HG03565 (cell line): ENCODE results near the gene OR2V2.
"Not testable (repeated sequence)": the region's sequence is repeated elsewhere in the genome, so short reads cannot be mapped to it uniquely, and the experiment has no call there.

Source experiments
- ATAC-seq: cut with Tn5 transposase; IDR thresholded peaks from one replicate; pipeline ENCODE4 v1.9.1; 2021; ENCODE audit warnings: mild to moderate bottlenecking, moderate library complexity; ENCODE audit not compliant: unreplicated experiment

Gene OR2V2

GRCh38 chr5:181114844-181115778 lies 32.3 kb upstream of the OR2V2 start:
- no peak for ATAC-seq

DNA sequence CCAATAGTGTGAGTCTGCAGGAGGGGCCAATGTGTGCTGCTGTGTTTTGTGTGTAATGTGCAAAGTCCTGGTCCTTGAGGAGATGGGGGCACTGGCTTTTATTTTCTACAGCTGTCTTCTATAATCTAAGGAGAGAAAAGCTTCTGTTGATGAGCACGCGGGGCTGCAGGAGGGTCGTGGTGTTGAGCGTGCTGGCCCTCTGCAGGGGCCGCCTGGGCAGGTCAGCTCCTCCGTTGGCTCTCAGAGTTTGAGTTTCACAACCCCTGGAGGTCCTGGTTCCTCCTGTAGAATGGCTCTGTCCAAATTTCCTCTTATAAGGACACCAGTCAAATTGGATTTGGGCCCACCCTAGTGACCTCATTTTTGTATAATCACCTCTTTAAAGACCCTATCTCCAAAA lies 29.0 kb upstream of the OR2V2 start:
- ATAC-seq, result no peak

DNA sequence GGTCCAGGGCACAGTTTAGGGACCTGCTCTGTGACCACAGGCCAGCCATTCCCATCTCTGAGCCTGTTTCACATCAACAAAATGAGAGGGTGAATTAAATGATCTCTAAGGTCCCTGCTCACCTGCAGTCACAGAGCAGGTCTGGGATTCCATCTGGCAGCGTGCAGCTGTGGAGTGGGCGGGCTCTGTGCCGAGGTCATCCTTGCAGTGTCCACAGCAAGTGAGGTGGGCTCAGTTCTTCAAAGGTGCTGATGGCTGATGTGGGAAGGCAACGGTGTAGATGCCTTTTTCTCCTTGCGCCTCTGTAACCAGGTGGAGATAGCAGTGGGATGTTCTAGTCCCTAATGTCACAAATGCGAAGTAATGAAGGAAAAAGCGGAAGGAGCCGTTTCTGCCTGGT lies 28.3 kb upstream of the OR2V2 start:
- no peak for ATAC-seq

- no peak for ATAC-seq
Observed at GRCh38 chr5:181120306-181120705, 27.1 kb upstream of the OR2V2 start.

DNA sequence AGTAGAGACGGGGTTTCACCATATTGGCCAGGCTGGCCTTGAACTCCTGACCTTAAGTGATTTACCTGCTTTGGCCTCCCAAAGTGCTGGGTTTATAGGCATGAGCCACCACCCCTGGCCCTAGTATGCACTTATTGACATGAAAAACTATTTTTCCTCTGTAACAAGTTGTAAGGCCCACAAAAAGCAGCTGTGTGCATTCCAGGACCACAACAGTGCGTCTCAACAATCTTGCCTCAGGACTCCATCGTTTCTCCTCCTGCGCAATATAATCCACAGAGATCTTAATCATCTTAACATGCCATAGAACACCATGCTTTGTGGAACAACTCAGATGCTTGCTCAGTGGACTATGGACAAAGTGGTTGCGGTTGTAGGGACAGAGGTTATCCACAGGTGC lies 26.6 kb upstream of the OR2V2 start:
- no peak for ATAC-seq

DNA sequence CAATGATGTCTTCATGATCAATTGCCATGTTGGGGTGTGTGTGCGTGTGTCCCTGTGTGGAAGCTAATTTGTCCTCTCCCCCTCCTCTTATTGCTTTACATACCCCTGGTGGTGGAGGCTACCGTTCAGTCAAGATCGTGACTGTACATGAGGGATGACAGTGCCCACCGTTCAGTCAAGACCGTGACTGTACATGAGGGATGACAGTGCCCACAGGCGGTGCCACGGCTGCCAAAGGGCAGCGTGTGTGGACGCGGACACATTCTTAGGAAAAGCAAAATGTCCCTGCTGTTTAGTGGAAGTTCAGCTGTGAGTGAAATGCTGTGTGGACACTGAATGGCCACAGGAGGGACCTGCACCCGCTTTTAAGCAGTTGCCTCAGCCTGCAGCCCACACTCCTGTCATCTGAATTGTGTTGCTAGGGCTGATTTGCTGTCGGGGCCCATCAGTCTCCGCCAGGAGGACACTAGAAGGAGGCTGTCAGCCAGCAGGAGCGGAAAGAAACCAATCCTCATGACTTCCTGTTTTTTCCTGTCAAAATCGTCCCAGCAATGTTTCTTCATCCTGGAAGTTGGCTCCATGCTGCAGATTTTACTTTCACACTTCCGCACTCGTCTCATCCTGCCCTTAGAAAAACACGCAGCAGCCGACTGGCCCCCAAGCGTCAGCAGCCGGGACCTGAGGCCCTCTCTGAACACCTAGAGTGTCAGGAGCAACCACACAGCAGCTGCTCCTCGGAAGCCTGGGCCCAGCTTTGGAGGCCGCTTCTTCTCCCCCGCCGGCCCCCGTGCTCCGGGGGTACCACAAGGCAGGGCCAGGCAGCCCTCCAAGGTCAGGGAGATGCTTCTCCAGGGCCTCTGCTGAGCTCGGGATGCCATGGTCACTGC lies 25.5 kb upstream of the OR2V2 start:
- ATAC-seq, result no peak

DNA sequence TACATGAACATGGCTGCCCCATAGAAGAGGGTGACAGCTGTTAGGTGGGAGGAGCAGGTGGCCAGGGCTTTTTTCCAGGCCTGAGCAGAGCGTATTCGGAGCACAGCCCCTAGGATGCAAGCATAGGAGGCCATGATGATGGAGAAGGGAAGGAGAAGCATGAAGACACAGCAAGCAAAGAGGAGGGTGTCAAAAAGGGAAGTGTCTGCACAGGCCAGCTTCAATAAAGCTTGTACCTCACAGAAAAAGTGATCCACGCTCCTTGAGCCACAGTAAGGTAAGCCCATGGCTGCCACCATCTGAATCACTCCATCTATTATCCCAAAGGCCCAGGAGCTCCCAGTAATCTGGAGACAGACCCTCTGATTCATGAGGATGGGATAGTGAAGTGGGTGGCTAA lies 22.9 kb upstream of the OR2V2 start:
- ATAC-seq, result no peak

DNA sequence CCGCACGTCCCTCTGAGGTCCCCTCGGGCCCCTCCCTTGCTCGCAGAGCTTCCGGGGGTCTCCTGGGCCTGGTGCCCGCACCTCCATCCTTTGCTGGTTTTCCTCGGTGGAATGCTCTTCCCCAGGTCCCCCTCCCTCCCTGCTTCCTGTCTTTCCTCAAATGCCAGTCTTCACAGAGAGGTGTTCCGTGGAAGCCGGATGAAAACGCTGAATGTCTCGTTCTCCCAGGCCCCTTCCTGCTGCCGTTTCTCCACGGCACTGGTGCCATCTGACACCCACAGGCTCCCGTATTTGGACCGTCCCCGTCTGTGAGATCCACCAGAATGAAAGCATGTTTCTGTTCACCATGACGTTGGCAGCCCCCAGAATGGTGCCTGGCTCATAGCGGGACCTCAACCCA lies 20.5 kb upstream of the OR2V2 start:
- no peak for ATAC-seq

DNA sequence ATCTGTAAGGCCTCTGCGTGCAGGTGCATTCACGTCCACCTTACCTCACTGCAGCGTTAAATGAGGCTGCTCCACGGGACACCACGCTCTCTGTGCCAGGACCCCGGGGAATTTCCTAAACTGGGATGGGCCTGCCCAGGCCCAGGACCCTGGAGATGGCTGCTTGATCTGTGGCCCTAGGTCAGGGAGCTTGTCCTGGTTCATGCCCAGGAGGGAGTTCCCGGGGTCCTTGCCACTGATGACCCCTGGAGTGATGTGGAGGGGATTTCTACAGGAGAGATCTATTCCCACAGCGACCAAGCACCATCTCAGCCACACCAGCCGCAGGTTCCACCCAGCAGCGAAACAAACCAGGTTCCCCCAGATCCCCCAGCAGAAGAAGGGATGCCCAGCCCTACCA lies 19.9 kb upstream of the OR2V2 start:
- no peak for ATAC-seq

DNA sequence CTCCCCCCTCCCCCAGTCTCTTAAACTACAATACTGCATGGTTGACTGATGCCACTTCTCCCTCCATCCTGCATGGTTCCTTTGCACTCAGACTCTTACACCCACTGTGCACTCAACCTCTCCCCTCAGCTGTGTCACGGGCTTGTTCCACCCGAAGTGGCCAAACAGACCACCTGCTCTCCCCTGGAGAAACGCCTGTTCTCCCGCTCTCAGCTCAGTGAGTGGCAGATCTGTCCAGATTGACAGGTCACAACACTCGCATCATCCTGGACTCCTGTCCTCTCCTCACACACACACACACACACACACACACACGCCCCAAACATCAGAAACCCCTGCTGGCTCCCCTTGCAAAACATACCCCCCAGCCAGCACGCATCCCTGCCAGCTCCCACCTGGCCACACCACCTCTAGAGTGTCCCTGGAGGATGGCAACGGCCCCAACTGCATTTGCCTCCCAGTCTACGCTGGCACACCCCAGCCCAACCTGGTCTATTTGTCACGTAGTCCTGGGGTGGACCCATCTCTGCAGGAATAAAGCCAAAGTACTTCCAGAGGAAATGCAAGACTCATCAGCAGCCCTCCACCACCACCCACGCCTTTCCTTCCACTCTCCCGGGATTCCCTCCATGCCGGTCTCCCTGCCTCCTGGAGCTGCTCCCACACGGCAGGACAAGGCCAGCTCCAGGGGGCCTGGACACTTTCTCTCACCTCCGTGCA lies 19.3 kb upstream of the OR2V2 start:
- ATAC-seq, result no peak

DNA sequence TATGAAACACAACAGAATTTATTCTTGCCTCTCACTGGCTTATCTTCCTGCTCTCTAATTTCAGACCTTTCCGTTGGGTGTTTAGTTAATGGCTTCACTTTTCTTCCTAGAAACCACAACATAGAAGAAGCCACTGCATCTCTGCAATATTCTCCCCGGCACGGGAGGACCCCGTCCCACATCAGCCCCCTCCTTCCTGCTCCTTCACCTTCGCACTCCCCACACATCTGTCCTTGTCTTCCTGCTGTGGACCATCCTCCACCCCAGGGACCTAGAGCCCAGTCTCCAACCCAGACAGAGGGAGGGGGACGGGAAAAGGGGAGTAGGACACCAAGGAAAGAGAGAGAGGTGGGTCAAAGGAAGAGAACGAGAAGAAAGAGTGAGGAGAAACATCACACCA lies 17.8 kb upstream of the OR2V2 start:
- no peak for ATAC-seq

GRCh38 chr5:181130081-181130480 lies 17.3 kb upstream of the OR2V2 start:
- not testable (repeated sequence) for ATAC-seq

- ATAC-seq, result no peak
Observed at GRCh38 chr5:181130832-181131496, 16.4 kb upstream of the OR2V2 start, which contains the start of gene OR2V1. Gene OR2V1, minus strand, starts transcription at chr5:181131169. Its CDS starts 5,865 bp downstream, at chr5:181125304.

GRCh38 chr5:181131514-181131913 lies 15.9 kb upstream of the OR2V2 start:
- no peak for ATAC-seq

DNA sequence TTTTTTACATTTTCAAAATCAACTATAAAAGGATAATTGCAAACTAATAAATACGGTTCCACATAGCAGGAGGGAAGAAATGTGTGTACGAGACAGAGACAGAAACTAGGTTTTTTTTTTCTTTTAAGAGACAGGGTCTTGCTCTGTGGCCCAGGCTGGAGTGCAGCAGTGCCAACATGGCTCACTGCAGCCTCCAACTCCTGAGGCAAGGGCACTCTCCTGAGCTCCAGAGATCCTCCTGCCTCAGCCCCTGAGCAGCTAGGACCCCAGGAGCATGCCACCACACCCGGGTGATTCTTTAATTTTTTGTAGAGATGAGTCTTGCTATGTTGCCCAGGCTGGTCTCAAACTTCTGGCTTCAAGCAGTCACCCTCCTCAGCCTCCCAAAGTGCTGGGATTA lies 14.3 kb upstream of the OR2V2 start:
- ATAC-seq, result no peak

DNA sequence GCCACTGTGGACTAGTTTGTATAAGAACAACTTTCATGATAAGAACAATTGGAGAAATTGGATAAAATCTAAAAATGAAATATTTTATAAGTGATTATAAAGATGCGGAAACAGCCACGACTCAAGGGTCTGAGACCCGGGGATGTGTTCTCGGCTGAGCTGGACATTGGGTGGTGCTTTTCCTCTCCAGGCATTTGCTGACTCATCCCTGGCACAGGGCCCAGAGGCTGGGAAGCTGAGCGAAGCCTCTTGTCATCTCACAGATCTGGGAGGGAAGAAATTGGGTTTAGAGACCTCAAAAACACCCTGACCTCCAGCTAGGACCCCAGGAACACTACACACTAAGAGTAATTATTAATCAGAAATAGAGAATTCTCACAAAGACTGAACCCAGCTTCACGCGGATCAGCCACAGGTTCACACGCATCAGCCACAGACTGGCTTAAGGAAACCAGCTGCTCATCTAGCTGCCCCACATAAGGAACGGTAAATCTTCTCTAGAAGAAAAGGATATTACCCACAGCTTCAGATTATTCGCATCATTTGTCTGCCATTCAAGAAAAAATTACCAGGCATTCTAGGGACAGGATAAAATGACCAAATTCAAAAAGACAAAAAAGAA lies 13.7 kb upstream of the OR2V2 start:
- no peak for ATAC-seq

DNA sequence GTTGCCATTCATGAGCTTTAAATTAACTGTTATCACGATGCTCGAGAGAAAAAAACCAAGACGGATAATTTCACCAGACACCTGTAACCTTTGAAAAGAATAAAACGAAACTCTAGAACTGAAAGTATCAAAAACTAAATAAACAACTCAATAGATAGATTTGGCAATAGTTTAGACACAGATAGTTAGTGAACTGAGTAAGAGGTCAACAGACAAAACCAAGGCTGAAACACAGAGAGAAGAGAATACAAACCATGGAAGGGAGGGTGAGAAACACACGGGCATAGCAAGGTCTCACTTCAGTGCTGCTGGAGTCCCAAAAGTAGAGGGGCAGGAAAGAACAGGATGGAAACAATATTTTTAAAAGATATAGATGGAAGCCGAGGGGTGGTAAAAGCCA lies 13.1 kb upstream of the OR2V2 start:
- no peak for ATAC-seq

DNA sequence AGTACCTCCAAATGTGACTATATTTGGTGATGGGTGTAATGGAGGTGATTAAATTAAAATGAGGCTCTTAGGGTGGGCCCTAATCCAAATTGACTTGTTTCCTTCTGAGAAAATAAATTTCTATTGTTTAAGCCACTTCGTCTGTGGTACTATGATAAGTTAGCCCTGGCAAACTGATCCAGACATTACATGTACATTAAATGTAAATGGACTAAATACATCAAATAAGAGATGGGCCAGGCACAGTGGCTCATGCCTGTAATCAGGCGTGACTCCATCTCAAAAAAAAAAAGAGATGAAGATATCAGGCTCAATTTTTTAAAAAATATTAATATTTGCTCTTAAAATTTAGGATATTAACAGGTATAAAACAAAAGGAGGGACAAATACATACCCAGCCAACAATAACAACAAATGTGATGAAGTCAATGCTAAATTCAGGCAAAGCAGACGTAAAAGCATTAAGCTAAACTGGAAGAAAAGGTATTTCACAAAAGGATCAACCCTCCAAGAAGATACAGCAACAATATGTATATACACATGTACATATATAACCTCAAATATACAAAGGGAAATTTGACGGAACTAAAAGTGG lies 10.9 kb upstream of the OR2V2 start:
- ATAC-seq, result no peak

DNA sequence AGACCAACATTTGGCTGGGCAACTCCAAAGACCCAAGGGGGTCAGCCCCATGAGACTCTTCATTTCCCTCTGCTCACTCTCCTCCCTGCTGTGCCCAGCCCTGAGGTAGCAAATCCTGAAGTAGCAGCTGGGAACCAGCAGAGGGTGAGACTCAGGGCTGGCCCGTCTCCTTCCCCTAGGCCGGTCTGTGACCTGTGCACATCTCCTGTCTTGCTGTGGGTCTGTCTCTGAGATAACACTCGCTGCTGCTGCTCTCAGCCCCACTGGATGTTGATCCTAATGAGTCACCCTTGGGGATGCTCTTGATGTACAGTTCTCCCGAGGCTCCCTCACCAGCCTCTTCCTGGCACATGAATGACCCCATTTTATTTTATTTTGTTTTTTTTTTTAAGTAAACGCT lies 9.1 kb upstream of the OR2V2 start:
- ATAC-seq, result no peak

DNA sequence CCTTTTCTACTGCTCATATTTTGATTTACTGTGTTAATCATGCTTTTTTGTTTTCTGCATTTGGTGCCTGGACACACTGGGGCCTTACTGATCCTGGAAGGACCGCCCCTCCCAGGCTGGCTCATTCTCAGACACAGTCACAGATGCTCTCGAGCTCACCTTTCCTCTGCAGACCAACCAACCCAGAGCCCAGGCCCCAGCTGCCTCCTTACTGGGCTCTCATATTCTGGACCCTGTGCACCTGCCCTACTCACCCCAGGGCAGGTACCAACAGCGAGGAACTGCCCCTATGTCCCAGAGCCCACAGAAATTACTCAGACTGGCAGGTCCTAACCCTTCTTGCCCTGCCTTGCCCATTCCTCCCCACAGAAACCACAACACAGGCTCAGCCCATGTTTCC lies 6.6 kb upstream of the OR2V2 start:
- no peak for ATAC-seq
